WERI-Rb-1 (cell line): Measurements from ENCODE around the gene STRA8.

ENCODE experiments used
- DNase-seq: peaks from one replicate; pipeline ENCODE4 v3.0.0-alpha.2; 2020
- H3K27ac ChIP-seq: fragments of 250-450 bp; sonication (Bioruptor Pico); 2 replicates; pipeline ENCODE4 v1.5.1; 2020; ENCODE audit warnings: mild to moderate bottlenecking, moderate library complexity
- H3K27me3 ChIP-seq: fragments of 250-450 bp; sonication (Bioruptor Pico); 2 replicates; pipeline ENCODE4 v1.5.1; 2021; ENCODE audit warnings: mild to moderate bottlenecking, low read depth, moderate library complexity; ENCODE audit not compliant: insufficient read depth, severe bottlenecking
- H3K36me3 ChIP-seq: fragments of 250-450 bp; sonication (Bioruptor Pico); 2 replicates; pipeline ENCODE4 v1.5.1; 2020; ENCODE audit warnings: mild to moderate bottlenecking, moderate library complexity
- H3K4me3 ChIP-seq: 2 replicates; pipeline ENCODE4 v1.5.1; 2011; ENCODE audit warnings: low read depth, mild to moderate bottlenecking, control low read depth, low read length
- H3K9me3 ChIP-seq: fragments of 250-450 bp; sonication (Bioruptor Pico); 2 replicates; pipeline ENCODE4 v1.5.1; 2021; ENCODE audit warnings: mild to moderate bottlenecking, moderate library complexity; ENCODE audit not compliant: severe bottlenecking
- TF ChIP-seq, protein P1 (sequence below): IDR thresholded peaks from 2 replicates; pipeline ENCODE4 v1.5.1; 2011; ENCODE audit warnings: low read depth, mild to moderate bottlenecking, control low read depth, inconsistent platforms, low read length

Gene STRA8

GRCh38 chr7:135299235-135299634 lies 65.6 kb downstream of the STRA8 start:
- TF ChIP-seq, protein P1, sequence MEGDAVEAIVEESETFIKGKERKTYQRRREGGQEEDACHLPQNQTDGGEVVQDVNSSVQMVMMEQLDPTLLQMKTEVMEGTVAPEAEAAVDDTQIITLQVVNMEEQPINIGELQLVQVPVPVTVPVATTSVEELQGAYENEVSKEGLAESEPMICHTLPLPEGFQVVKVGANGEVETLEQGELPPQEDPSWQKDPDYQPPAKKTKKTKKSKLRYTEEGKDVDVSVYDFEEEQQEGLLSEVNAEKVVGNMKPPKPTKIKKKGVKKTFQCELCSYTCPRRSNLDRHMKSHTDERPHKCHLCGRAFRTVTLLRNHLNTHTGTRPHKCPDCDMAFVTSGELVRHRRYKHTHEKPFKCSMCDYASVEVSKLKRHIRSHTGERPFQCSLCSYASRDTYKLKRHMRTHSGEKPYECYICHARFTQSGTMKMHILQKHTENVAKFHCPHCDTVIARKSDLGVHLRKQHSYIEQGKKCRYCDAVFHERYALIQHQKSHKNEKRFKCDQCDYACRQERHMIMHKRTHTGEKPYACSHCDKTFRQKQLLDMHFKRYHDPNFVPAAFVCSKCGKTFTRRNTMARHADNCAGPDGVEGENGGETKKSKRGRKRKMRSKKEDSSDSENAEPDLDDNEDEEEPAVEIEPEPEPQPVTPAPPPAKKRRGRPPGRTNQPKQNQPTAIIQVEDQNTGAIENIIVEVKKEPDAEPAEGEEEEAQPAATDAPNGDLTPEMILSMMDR, result no peak
- no peak overlapping the region for H3K27ac ChIP-seq
- H3K36me3 ChIP-seq, result no peaks in the 10 kb centered on the region
- DNase-seq, result no peak
- no peaks in the 10 kb centered on the region for H3K9me3 ChIP-seq
- no peak overlapping the region for H3K4me3 ChIP-seq
- no peaks in the 10 kb centered on the region for H3K27me3 ChIP-seq

GRCh38 chr7:135300913-135301765 lies 67.5 kb downstream of the STRA8 start:
- Histone ChIP-seq H3K27ac (no peak overlapping the region), H3K27me3 (no peaks in the 10 kb centered on the region), H3K4me3 (no peak overlapping the region), H3K36me3 (no peaks in the 10 kb centered on the region), H3K9me3 (no peaks in the 10 kb centered on the region)
- TF ChIP-seq, protein P1, result no peak
- DNase-seq, result no peak
